HCT116 (cell line): Measurements from ENCODE around the gene SLC2A13. TPM values are rescaled to one million over a fixed set of nuclear protein-coding genes. Genes with fewer than 3 reads are reported as not detected.

Experiments used
- ATAC-seq: fragments of 200-7000 bp; cut with Tn5 transposase; 2 replicates; pipeline ENCODE4 v1.9.1; 2020; ENCODE audit warnings: mild to moderate bottlenecking, moderate library complexity
- BruUV-seq: library from RNA; stranded (reverse); fragments of 400-500 nt; replicated peaks from 2 replicates; lab custom pipeline; 2021; lab: Mats Ljungman, UMichigan
- CTCF ChIA-PET: fragments of 300-600 bp; sonication (Branson Sonifier 250); formaldehyde crosslinking; loops from one replicate; lab custom pipeline; 2021; ENCODE audit warnings: antibody characterized with exemption; lab: Charles Lee
- POLR2A ChIA-PET: fragments of 300-600, 350-600 bp; sonication (Branson Sonifier 250); formaldehyde crosslinking; loops from one replicate; lab custom pipeline; 2021; ENCODE audit warnings: antibody characterized with exemption; lab: Charles Lee
- RAD21 ChIA-PET, 2 experiments: fragments of 300-600 bp; sonication (Branson Sonifier 250); formaldehyde crosslinking; loops; one replicate each; lab custom pipeline; 2023; ENCODE audit warnings: low total read pairs in 2 of 2; ENCODE audit not compliant: uncharacterized antibody in 2 of 2, unreplicated experiment in 2 of 2, low non-redundant PET in 1 of 2; lab: Charles Lee
- DNase-seq: peaks from one replicate; pipeline ENCODE4 v3.0.0-alpha.2; 2010; ENCODE audit warnings: low read depth, low spot score
- H2AFZ ChIP-seq: fragments of 200-600 bp; shearing (Covaris generic), sonication (generic); 2 replicates; pipeline ENCODE4 v1.6.1; 2017; ENCODE audit warnings: low read depth, mixed run types, mixed read lengths, antibody characterized with exemption, low read length; ENCODE audit not compliant: poor library complexity, severe bottlenecking
- H3K27ac ChIP-seq: 2 replicates; pipeline ENCODE4 v1.5.1; 2012; ENCODE audit warnings: low read depth, low read length
- H3K27me3 ChIP-seq: fragments of 200-600 bp; sonication (generic); 2 replicates; pipeline ENCODE4 v1.6.1; 2016; ENCODE audit warnings: mixed run types, low read length, mixed read lengths; ENCODE audit not compliant: insufficient read depth
- H3K36me3 ChIP-seq, 2 experiments: fragments of 200-500 bp in 1 of 2; fragments of 200-600 bp in 1 of 2; sonication (Bioruptor generic) in 1 of 2; sonication (generic) in 1 of 2; 2 replicates each; pipeline versions ENCODE4 v1.5.1 to v1.6.1; 2014 to 2016; ENCODE audit warnings: low read length in 2 of 2, inconsistent platforms in 1 of 2, mixed read lengths in 1 of 2, mixed run types in 1 of 2; ENCODE audit not compliant: insufficient read depth in 2 of 2, control insufficient read depth in 1 of 2
- H3K4me1 ChIP-seq, 2 experiments: fragments of 200-600 bp in 1 of 2; sonication (generic) in 1 of 2; 2 replicates each; pipeline versions ENCODE4 v1.5.1 to v1.6.1; 2012 to 2017; ENCODE audit warnings: low read length in 2 of 2, inconsistent platforms in 1 of 2, mild to moderate bottlenecking in 1 of 2, mixed read lengths in 1 of 2, mixed run types in 1 of 2, moderate library complexity in 1 of 2; ENCODE audit not compliant: insufficient read depth in 2 of 2, control insufficient read depth in 1 of 2
- H3K4me2 ChIP-seq: fragments of 200-600 bp; sonication (generic); 2 replicates; pipeline ENCODE4 v1.6.1; 2017; ENCODE audit warnings: mixed run types, low read length, mixed read lengths
- H3K4me3 ChIP-seq, 2 experiments: fragments of 200-600 bp in 1 of 2; sonication (generic) in 1 of 2; replicated peaks in 1 of 2; 2 replicates each; pipeline ENCODE4 v1.5.1; 2011 to 2016; ENCODE audit warnings: low read length in 2 of 2, control low read depth in 1 of 2, low read depth in 1 of 2, mild to moderate bottlenecking in 1 of 2, mixed read lengths in 1 of 2, mixed run types in 1 of 2
- H3K79me2 ChIP-seq: fragments of 200-600 bp; sonication (generic); 2 replicates; pipeline ENCODE4 v1.6.1; 2017; ENCODE audit warnings: mild to moderate bottlenecking, mixed run types, low read length, moderate library complexity, mixed read lengths; ENCODE audit not compliant: insufficient read depth
- H3K9ac ChIP-seq: fragments of 200-600 bp; sonication (generic); 2 replicates; pipeline ENCODE4 v1.6.1; 2016; ENCODE audit warnings: low read length, mixed read lengths
- H3K9me2 ChIP-seq: fragments of 200-600 bp; sonication (generic), shearing (Covaris generic); 2 replicates; pipeline ENCODE4 v1.6.1; 2017; ENCODE audit warnings: mixed run types, mild to moderate bottlenecking, moderate library complexity; ENCODE audit not compliant: insufficient read depth
- H3K9me3 ChIP-seq, 2 experiments: fragments of 200-500 bp in 1 of 2; fragments of 200-600 bp in 1 of 2; sonication (Bioruptor generic) in 1 of 2; sonication (generic) in 1 of 2; 2 replicates each; pipeline ENCODE4 v1.6.1; 2014 to 2017; ENCODE audit warnings: low read length in 2 of 2, mixed read lengths in 2 of 2, inconsistent platforms in 1 of 2, low read depth in 1 of 2, mild to moderate bottlenecking in 1 of 2, mixed run types in 1 of 2, moderate library complexity in 1 of 2; ENCODE audit not compliant: control insufficient read depth in 1 of 2, insufficient read depth in 1 of 2
- H4K20me1 ChIP-seq: fragments of 200-600 bp; sonication (generic), shearing (Covaris generic); 2 replicates; pipeline ENCODE4 v1.6.1; 2017; ENCODE audit warnings: mixed run types, mild to moderate bottlenecking, moderate library complexity; ENCODE audit not compliant: insufficient read depth
- CEBPB ChIP-seq: IDR thresholded peaks from 2 replicates; pipeline ENCODE4 v1.6.1; 2012; ENCODE audit warnings: low read depth
- ELF1 ChIP-seq: IDR thresholded peaks from 2 replicates; pipeline ENCODE4 v1.6.1; 2012; ENCODE audit warnings: low read depth, borderline replicate concordance
- EZH2 ChIP-seq: fragments of 200-600 bp; sonication (generic); IDR thresholded peaks from 2 replicates; pipeline ENCODE4 v1.6.1; 2017; ENCODE audit warnings: antibody characterized with exemption, mixed run types
- EZH2phosphoT487 ChIP-seq: fragments of 200-600 bp; IDR thresholded peaks from 2 replicates; pipeline ENCODE4 v1.6.1; 2018; ENCODE audit warnings: antibody characterized with exemption, borderline replicate concordance
- FOSL1 ChIP-seq: IDR thresholded peaks from 2 replicates; pipeline ENCODE4 v1.6.1; 2012; ENCODE audit warnings: low read depth
- POLR2AphosphoS5 ChIP-seq: IDR thresholded peaks from 2 replicates; pipeline ENCODE4 v1.6.1; 2011; ENCODE audit warnings: mild to moderate bottlenecking, low read depth, low read length, moderate library complexity
- RAD21 ChIP-seq: IDR thresholded peaks from 2 replicates; pipeline ENCODE4 v1.6.1; 2012; ENCODE audit warnings: low read depth, mild to moderate bottlenecking
- SIN3A ChIP-seq: IDR thresholded peaks from 2 replicates; pipeline ENCODE4 v1.6.1; 2012; ENCODE audit warnings: low read depth
- SRF ChIP-seq: IDR thresholded peaks from 2 replicates; pipeline ENCODE4 v1.6.1; 2012; ENCODE audit warnings: low read depth
- TCF7L2 ChIP-seq: IDR thresholded peaks from 2 replicates; pipeline ENCODE4 v1.7.0; 2011; ENCODE audit warnings: borderline replicate concordance, inconsistent platforms; ENCODE audit not compliant: insufficient read depth, insufficient read length; ENCODE audit errors: extremely low read depth
- ZFX ChIP-seq: fragments of 450-650 bp; IDR thresholded peaks from 2 replicates; pipeline ENCODE4 v1.6.1; 2017
- ZNF274 ChIP-seq: fragments of 200-500 bp; sonication (Bioruptor generic); IDR thresholded peaks from 2 replicates; pipeline ENCODE4 v1.6.1; 2014; ENCODE audit warnings: mild to moderate bottlenecking, low read depth, low read length, inconsistent platforms
- intact Hi-C: fragments of 100-400 bp; cut with micrococcal nuclease; formaldehyde crosslinking; loops from 2 replicates; pipeline ENCODE4 v1.10.0; 2022
- total RNA-seq: library from RNA; stranded (reverse); gene quantifications from one replicate; pipeline ENCODE4 v1.2.1, GENCODE V29; 2021; ENCODE audit not compliant: unreplicated experiment
- TF ChIP-seq, protein P1 (sequence below): IDR thresholded peaks from 2 replicates; pipeline ENCODE4 v1.6.1; 2012

The SLC2A13 gene
- total RNA-seq, 1 experiment from 2014 or later, result 6.8 TPM

DNA sequence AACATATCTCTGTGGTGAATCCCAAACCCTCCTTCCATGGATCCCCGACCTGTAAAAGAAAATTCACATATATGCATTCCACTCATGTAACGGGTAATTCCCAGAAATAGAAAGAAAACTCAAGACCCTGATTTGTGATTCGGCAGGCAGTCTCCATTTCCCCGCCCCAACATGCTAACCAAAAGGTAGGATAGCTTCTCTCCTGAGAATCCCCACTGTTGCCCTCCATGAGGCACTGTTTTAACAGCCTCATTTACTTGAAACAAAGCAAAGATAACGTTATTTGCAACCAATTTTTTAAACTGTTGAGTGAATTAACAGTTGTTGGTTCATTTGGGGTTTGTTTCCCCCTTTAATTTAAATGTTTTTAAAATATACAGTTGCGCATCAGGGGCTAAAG lies 774 bp upstream of the SLC2A13 start:
- peaks cover 7 to 25% of the 10 kb centered on the region in 2 experiments; a peak in 3 of 4 replicates for H3K4me1 ChIP-seq
- peak overlapping the region; percentile 85 for H2AFZ ChIP-seq
- ChIA-PET CTCF (interaction anchor here (0.6 to 1.9 kb wide), 2 partner anchors 39 to 95 kb away, joined by 5 read pairs; no protein-coding TSS in a partner anchor), POLR2A (no interaction called here)
- no peaks in the 10 kb centered on the region for H3K9me2 ChIP-seq
- H3K4me3 ChIP-seq, result no peak overlapping the region; a peak in 1 of 4 replicates
- H3K36me3 ChIP-seq, result no peaks in the 10 kb centered on the region
- H3K27me3 ChIP-seq, result no peaks in the 10 kb centered on the region
- no peaks in the 10 kb centered on the region for H3K9me3 ChIP-seq
- H4K20me1 ChIP-seq, result no peaks in the 10 kb centered on the region
- intact Hi-C loops, result loop anchor here (1.0 to 2.0 kb wide), 3 partner anchors 95 to 520 kb away; no protein-coding TSS in a partner anchor
- H3K9ac ChIP-seq, result no peak overlapping the region
- peak overlapping the region; percentile 93 for H3K4me2 ChIP-seq
- peaks cover 12% of the 10 kb centered on the region; the same call in 1 of the 2 replicates for H3K79me2 ChIP-seq
- no peak for TF ChIP-seq ELF1
- no peak for TF ChIP-seq EZH2phosphoT487
- TF ChIP-seq RAD21, result no peak
- no peak for TF ChIP-seq FOSL1
- no peak for TF ChIP-seq EZH2
- TF ChIP-seq, protein P1, sequence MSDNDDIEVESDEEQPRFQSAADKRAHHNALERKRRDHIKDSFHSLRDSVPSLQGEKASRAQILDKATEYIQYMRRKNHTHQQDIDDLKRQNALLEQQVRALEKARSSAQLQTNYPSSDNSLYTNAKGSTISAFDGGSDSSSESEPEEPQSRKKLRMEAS, result no peak
- TF ChIP-seq TCF7L2, result no peak
- no peak for TF ChIP-seq ZNF274
- no peak for TF ChIP-seq SRF
- no peak for TF ChIP-seq SIN3A
- no peak for TF ChIP-seq POLR2AphosphoS5
- no peak for TF ChIP-seq CEBPB
- no peak for TF ChIP-seq ZFX
- TF ChIP-seq, all 23 proteins: peak for 0
- no peak for DNase-seq
- ATAC-seq, result no peak
- RAD21 ChIA-PET, result no interaction called here
- H3K27ac ChIP-seq, result no peak overlapping the region
- no TSS peak for BruUV-seq
